H1 (cell line): Measurements from ENCODE around the gene CX3CR1. TPM values are rescaled to one million over a fixed set of nuclear protein-coding genes. Genes with fewer than 3 reads are reported as not detected.

Source experiments
- BACH1 ChIP-seq: IDR thresholded peaks from 2 replicates; pipeline ENCODE4 v1.6.1; 2012; ENCODE audit warnings: low read length, improper control_type of control experiment
- BCL11A ChIP-seq, 2 experiments: IDR thresholded peaks; one replicate each; pipeline ENCODE4 v1.6.1; 2011; ENCODE audit warnings: low read depth in 2 of 2, low read length in 2 of 2, mild to moderate bottlenecking in 2 of 2
- BRCA1 ChIP-seq: IDR thresholded peaks from 2 replicates; pipeline ENCODE4 v1.6.1; 2012; ENCODE audit warnings: low read depth, low read length, improper control_type of control experiment
- CBX5 ChIP-seq: fragments of 300-800, 300-1000 bp; sonication (generic); IDR thresholded peaks from 2 replicates; pipeline ENCODE4 v1.7.1; 2016; ENCODE audit warnings: antibody characterized with exemption, low read length, low read depth
- CEBPB ChIP-seq: IDR thresholded peaks from 2 replicates; pipeline ENCODE4 v1.6.1; 2012; ENCODE audit warnings: low read depth, low read length
- CHD2 ChIP-seq: IDR thresholded peaks from 2 replicates; pipeline ENCODE4 v1.6.1; 2012; ENCODE audit warnings: low read length, improper control_type of control experiment
- FOSL1 ChIP-seq: IDR thresholded peaks from 2 replicates; pipeline ENCODE4 v1.6.1; 2011; ENCODE audit warnings: mild to moderate bottlenecking, low read depth, low read length, moderate library complexity; ENCODE audit not compliant: insufficient read depth
- GABPA ChIP-seq: IDR thresholded peaks from 2 replicates; pipeline ENCODE4 v1.6.1; 2011; ENCODE audit warnings: mild to moderate bottlenecking, low read length, moderate library complexity, borderline replicate concordance; ENCODE audit not compliant: insufficient read depth
- HDAC2 ChIP-seq, 2 experiments: fragments of 300-600 bp in 1 of 2; sonication (generic) in 1 of 2; IDR thresholded peaks; 2 replicates each; pipeline ENCODE4 v1.6.1; 2011 to 2012; ENCODE audit warnings: low read depth in 2 of 2, low read length in 2 of 2, mild to moderate bottlenecking in 2 of 2, moderate library complexity in 2 of 2, borderline replicate concordance in 1 of 2, inconsistent platforms in 1 of 2
- HDAC6 ChIP-seq: IDR thresholded peaks from one replicate; pipeline ENCODE4 v1.7.1; 2012; ENCODE audit warnings: low read depth, mild to moderate bottlenecking, inconsistent platforms, low read length, moderate library complexity
- JUND ChIP-seq: IDR thresholded peaks from 2 replicates; pipeline ENCODE4 v1.6.1; 2011; ENCODE audit warnings: mild to moderate bottlenecking, improper control_type of control experiment, low read length
- KDM1A ChIP-seq: fragments of 200-600, 300-600 bp; sonication (generic); IDR thresholded peaks from 2 replicates; pipeline ENCODE4 v1.7.1; 2016; ENCODE audit warnings: mild to moderate bottlenecking, low read length, borderline replicate concordance
- MAFK ChIP-seq: IDR thresholded peaks from 2 replicates; pipeline ENCODE4 v1.6.1; 2012; ENCODE audit warnings: low read depth, mild to moderate bottlenecking, improper control_type of control experiment, low read length
- PHF8 ChIP-seq: fragments of 200-600 bp; sonication (generic); conservative IDR thresholded peaks from 2 replicates; pipeline ENCODE4 v1.7.1; 2012; ENCODE audit warnings: low read depth, mild to moderate bottlenecking, inconsistent platforms, low read length, moderate library complexity
- POLR2A ChIP-seq, 2 experiments: IDR thresholded peaks; 1 replicate in 1 of 2; 2 replicates in 1 of 2; pipeline ENCODE4 v1.6.1; 2011; ENCODE audit warnings: low read depth in 2 of 2, low read length in 2 of 2, mild to moderate bottlenecking in 2 of 2; ENCODE audit errors: control extremely low read depth in 1 of 2
- POU5F1 ChIP-seq: IDR thresholded peaks from 2 replicates; pipeline ENCODE4 v1.6.1; 2011; ENCODE audit warnings: low read depth, mild to moderate bottlenecking, low read length, moderate library complexity
- SAP30 ChIP-seq: fragments of 300-600 bp; sonication (generic); IDR thresholded peaks from 2 replicates; pipeline ENCODE4 v1.7.1; 2012; ENCODE audit warnings: low read length, moderate library complexity, mild to moderate bottlenecking, inconsistent platforms; ENCODE audit not compliant: insufficient read depth, insufficient replicate concordance
- SIN3A ChIP-seq, 2 experiments: IDR thresholded peaks in 1 of 2; conservative IDR thresholded peaks in 1 of 2; 2 replicates each; pipeline ENCODE4 v1.6.1; 2011 to 2012; ENCODE audit warnings: low read length in 2 of 2, improper control_type of control experiment in 1 of 2, low read depth in 1 of 2, mild to moderate bottlenecking in 1 of 2
- SP2 ChIP-seq: IDR thresholded peaks from 2 replicates; pipeline ENCODE4 v1.6.1; 2012; ENCODE audit warnings: mild to moderate bottlenecking, low read length, inconsistent platforms
- SRF ChIP-seq: IDR thresholded peaks from 2 replicates; pipeline ENCODE4 v1.6.1; 2011; ENCODE audit warnings: mild to moderate bottlenecking, low read depth, low read length, moderate library complexity
- TAF7 ChIP-seq: optimal IDR thresholded peaks from 2 replicates; pipeline ENCODE3; 2011; ENCODE audit warnings: low read depth, mild to moderate bottlenecking, inconsistent platforms, low read length, moderate library complexity, borderline replicate concordance
- ZNF274 ChIP-seq: IDR thresholded peaks from 2 replicates; pipeline ENCODE4 v1.7.0; 2012; ENCODE audit warnings: low read length, borderline replicate concordance; ENCODE audit errors: extremely low read depth
- polyA plus RNA-seq, 7 experiments: library from polyadenylated mRNA; depleted of rRNA in 3 of 7; stranded (reverse) in 5 of 7; unstranded in 2 of 7; fragments of >200 nt in 5 of 7; fragments of 200-250 nt in 2 of 7; gene quantifications; 1 replicate in 5 of 7; 2 replicates in 1 of 7; 4 replicates in 1 of 7; pipeline versions ENCODE4 v1.2.1 to v1.2.3, GENCODE V29; 2011 to 2013; ENCODE audit warnings: missing spikeins in 2 of 7, mixed read lengths in 2 of 7
- total RNA-seq: library from RNA; stranded (reverse); fragmentation: NEBNext Ultra II Directional; extraction: Animal tissue kit (Norgen Biotek cat#: 25700); gene quantifications from 2 replicates; pipeline ENCODE4 v1.2.1, GENCODE V29; 2021
- TF ChIP-seq, protein P1 (sequence below): IDR thresholded peaks from 2 replicates; pipeline ENCODE4 v1.6.1; 2012; ENCODE audit warnings: low read length, inconsistent platforms

The CX3CR1 gene
- total and polyA plus RNA-seq, 2 of the 8 experiments (the other 6 are each of a cell fraction or from before 2014, with no cell fraction given) = 0.08 TPM; not detected in 1

GRCh38 chr3:39291903-39292329, 12.1 kb upstream of the CX3CR1 start (continued):
- TF ChIP-seq PHF8 (no peak), CBX5 (no peak), POU5F1 (no peak), POLR2A (IDR thresholded peaks at IDR 0.05; ENCODE audit: control extremely low read depth in 1 of 2, low read depth in 2 of 2, low read length in 2 of 2) (no peak), FOSL1 (no peak), KDM1A (peak; percentile 19; the same call in 1 of the 2 replicates), CEBPB (no peak), BRCA1 (no peak), GABPA (no peak), SAP30 (no peak), SP2 (no peak), JUND (no peak), BCL11A (IDR thresholded peaks at IDR 0.05; ENCODE audit: low read depth in 2 of 2, low read length in 2 of 2) (no peak), SIN3A (conservative IDR thresholded peaks at IDR 0.05 in 1 of 2, IDR thresholded peaks at IDR 0.05 in 1 of 2; ENCODE audit: low read depth in 1 of 2, low read length in 2 of 2) (0 out of 4 replicates have a peak, but pooled peaks of 1 of the 2 experiments have one; percentile 25), ZNF274 (no peak), SRF (no peak), TAF7 (no peak), MAFK (no peak), HDAC2 (IDR thresholded peaks at IDR 0.05; ENCODE audit: borderline replicate concordance in 1 of 2, low read depth in 2 of 2, low read length in 2 of 2) (no peak), BACH1 (no peak), HDAC6 (no peak), CHD2 (no peak)
- TF ChIP-seq, protein P1, sequence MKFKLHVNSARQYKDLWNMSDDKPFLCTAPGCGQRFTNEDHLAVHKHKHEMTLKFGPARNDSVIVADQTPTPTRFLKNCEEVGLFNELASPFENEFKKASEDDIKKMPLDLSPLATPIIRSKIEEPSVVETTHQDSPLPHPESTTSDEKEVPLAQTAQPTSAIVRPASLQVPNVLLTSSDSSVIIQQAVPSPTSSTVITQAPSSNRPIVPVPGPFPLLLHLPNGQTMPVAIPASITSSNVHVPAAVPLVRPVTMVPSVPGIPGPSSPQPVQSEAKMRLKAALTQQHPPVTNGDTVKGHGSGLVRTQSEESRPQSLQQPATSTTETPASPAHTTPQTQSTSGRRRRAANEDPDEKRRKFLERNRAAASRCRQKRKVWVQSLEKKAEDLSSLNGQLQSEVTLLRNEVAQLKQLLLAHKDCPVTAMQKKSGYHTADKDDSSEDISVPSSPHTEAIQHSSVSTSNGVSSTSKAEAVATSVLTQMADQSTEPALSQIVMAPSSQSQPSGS = 0 out of 2 replicates have a peak, but pooled peaks have one; percentile 58
